Glomerular visceral epithelial cell (primary cell): ENCODE data around the gene SPINT1.
"Not testable (repeated sequence)": the region's sequence is repeated elsewhere in the genome, so short reads cannot be mapped to it uniquely, and the experiment has no call there.

Experiments used
- DNase-seq: peaks from one replicate; pipeline ENCODE4 v3.0.0-alpha.2; 2016; ENCODE audit errors: extremely low spot score

Gene SPINT1

GRCh38 chr15:40859206-40859851 is 15.5 kb downstream of the SPINT1 start:
- DNase-seq = peak; percentile 86

- DNase-seq = not testable (repeated sequence)
Measured at GRCh38 chr15:40861147-40861546, 17.3 kb downstream of the SPINT1 start.

- no peak for DNase-seq
Measured at GRCh38 chr15:40863660-40864270, 19.9 kb downstream of the SPINT1 start.

- DNase-seq = no peak
Measured at GRCh38 chr15:40867199-40867598, 23.4 kb downstream of the SPINT1 start.

- DNase-seq = no peak
Measured at GRCh38 chr15:40869686-40870085, 25.8 kb downstream of the SPINT1 start.

GRCh38 chr15:40870716-40871115 is 26.9 kb downstream of the SPINT1 start:
- no peak for DNase-seq

GRCh38 chr15:40871749-40872617 is 28.1 kb downstream of the SPINT1 start:
- DNase-seq = no peak

- DNase-seq = no peak
Measured at GRCh38 chr15:40872791-40873693, 29.2 kb downstream of the SPINT1 start.

- DNase-seq = peak; percentile 75
Measured at GRCh38 chr15:40873694-40874561, 30.1 kb downstream of the SPINT1 start, which contains the start of gene RHOV. Gene RHOV (minus strand): TSS chr15:40874234. CDS start chr15:40874139, 95 bp downstream.

GRCh38 chr15:40875991-40876730 is 32.3 kb downstream of the SPINT1 start:
- no peak for DNase-seq

GRCh38 chr15:40877694-40878093 is 33.8 kb downstream of the SPINT1 start:
- DNase-seq = no peak

GRCh38 chr15:40878785-40879184 is 34.9 kb downstream of the SPINT1 start:
- peak; percentile 68 for DNase-seq

- no peak for DNase-seq
Measured at GRCh38 chr15:40879609-40880008, 35.8 kb downstream of the SPINT1 start.

GRCh38 chr15:40881351-40881750 is 37.5 kb downstream of the SPINT1 start:
- no peak for DNase-seq

- DNase-seq = no peak
Measured at GRCh38 chr15:40886586-40886985, 42.7 kb downstream of the SPINT1 start.

- no peak for DNase-seq
Measured at GRCh38 chr15:40889112-40889511, 45.3 kb downstream of the SPINT1 start.

GRCh38 chr15:40891138-40891537 is 47.3 kb downstream of the SPINT1 start:
- no peak for DNase-seq

GRCh38 chr15:40891810-40892446 is 48.1 kb downstream of the SPINT1 start:
- DNase-seq = peak; percentile 65

- no peak for DNase-seq
Measured at GRCh38 chr15:40892447-40893012, 48.7 kb downstream of the SPINT1 start.
